CD4-positive, alpha-beta T cell (primary cell): ENCODE measurements around the gene RAB5B. TPM values are rescaled to one million over a fixed set of nuclear protein-coding genes. Genes with fewer than 3 reads are reported as not detected.

ENCODE experiments used
- ATAC-seq: fragments of 200-7000 bp; cut with Tn5 transposase; one replicate; pipeline ENCODE4 v1.10.0; 2022; ENCODE audit warnings: mild to moderate bottlenecking; ENCODE audit not compliant: poor library complexity
- CTCF ChIA-PET: fragments of 350-600 bp; sonication (Branson Sonifier 250); formaldehyde crosslinking; loops from one replicate; lab custom pipeline; 2021; ENCODE audit warnings: antibody characterized with exemption, inconsistent platforms; lab: Charles Lee
- POLR2A ChIA-PET: fragments of 350-600 bp; sonication (Branson Sonifier 250); formaldehyde crosslinking; loops from one replicate; lab custom pipeline; 2021; ENCODE audit warnings: antibody characterized with exemption, inconsistent platforms; lab: Charles Lee
- DNase-seq, 14 experiments: peaks; one replicate each; pipeline ENCODE4 v3.0.0-alpha.2; 2013 to 2020; ENCODE audit warnings: mixed read lengths in 2 of 14
- H3K27ac ChIP-seq, 2 donors: one replicate each; pipeline versions ENCODE4 v1.5.1 to v1.7.0; 2013; ENCODE audit warnings: low read length in 2 of 2, low read depth in 1 of 2, mild to moderate bottlenecking in 1 of 2
- H3K27me3 ChIP-seq, 2 experiments: 1 replicate in 1 of 2; 2 replicates in 1 of 2; pipeline versions ENCODE4 v1.6.1 to v1.7.0; 2013; ENCODE audit warnings: low read length in 2 of 2, control low read depth in 1 of 2, mild to moderate bottlenecking in 1 of 2, moderate library complexity in 1 of 2; ENCODE audit not compliant: insufficient read depth in 2 of 2, control insufficient read depth in 1 of 2
- H3K36me3 ChIP-seq: one replicate; pipeline ENCODE4 v1.6.1; 2013; ENCODE audit warnings: low read length, control low read depth; ENCODE audit not compliant: insufficient read depth
- H3K4me1 ChIP-seq: one replicate; pipeline ENCODE4 v1.6.1; 2013; ENCODE audit warnings: low read length, control low read depth; ENCODE audit not compliant: insufficient read depth
- H3K4me3 ChIP-seq: one replicate; pipeline ENCODE4 v1.5.1; 2013; ENCODE audit warnings: mild to moderate bottlenecking, low read length, moderate library complexity
- H3K9me3 ChIP-seq, 2 experiments: 1 replicate in 1 of 2; 2 replicates in 1 of 2; pipeline versions ENCODE4 v1.6.1 to v1.7.0; 2013; ENCODE audit warnings: low read length in 2 of 2, mild to moderate bottlenecking in 2 of 2, control low read depth in 1 of 2, moderate library complexity in 1 of 2; ENCODE audit not compliant: control insufficient read depth in 1 of 2, insufficient read depth in 1 of 2
- H3K27ac Mint-ChIP-seq: one replicate; pipeline ENCODE4 v1.8.0; 2020; ENCODE audit warnings: mixed read lengths
- H3K27me3 Mint-ChIP-seq: one replicate; pipeline ENCODE4 v1.8.0; 2021; ENCODE audit warnings: mixed read lengths
- H3K36me3 Mint-ChIP-seq: one replicate; pipeline ENCODE4 v1.8.0; 2021; ENCODE audit warnings: low read depth, mixed read lengths
- H3K4me1 Mint-ChIP-seq: one replicate; pipeline ENCODE4 v1.8.0; 2021; ENCODE audit warnings: low read depth, mixed read lengths
- H3K4me3 Mint-ChIP-seq: one replicate; pipeline ENCODE4 v1.8.0; 2020; ENCODE audit warnings: mild to moderate bottlenecking, mixed read lengths
- H3K9me3 Mint-ChIP-seq: one replicate; pipeline ENCODE4 v1.8.0; 2020; ENCODE audit warnings: mixed read lengths
- CTCF ChIP-seq: fragments of 200-600 bp; IDR thresholded peaks from one replicate; pipeline ENCODE4 v1.8.0; 2022; ENCODE audit warnings: antibody characterized with exemption, mild to moderate bottlenecking
- intact Hi-C, 2 experiments: fragments of 100-400 bp; cut with DNase I in 1 of 2; cut with micrococcal nuclease in 1 of 2; formaldehyde crosslinking; loops; one replicate each; pipeline versions ENCODE4 v1.15.1 to v1.9.0; 2023 to 2025; cut with DNase I, micrococcal nuclease
- total RNA-seq, 174 experiments: library from RNA in 2 of 174; stranded (reverse) in 2 of 174; gene quantifications; one replicate each; pipeline ENCODE4 v1.2.3 and lab custom pipeline; 2021 to 2026

RAB5B gene
- total RNA-seq, 2 experiments from 2014 or later = 21.6 to 27.4 TPM

- no peaks in the 10 kb centered on the region for H3K27me3 ChIP-seq
- Mint-ChIP-seq H3K4me1 (no peaks in the 10 kb centered on the region), H3K9me3 (no peaks in the 10 kb centered on the region), H3K27ac (no peak overlapping the region), H3K36me3 (peaks cover 4% of the 10 kb centered on the region), H3K27me3 (no peaks in the 10 kb centered on the region), H3K4me3 (no peak overlapping the region)
- ATAC-seq (no peak), DNase-seq (no peak)
- no peak for TF ChIP-seq CTCF
- CTCF ChIA-PET = interaction anchor here (1.3 kb wide), 1 partner anchor 18 kb away, joined by 3 read pairs; no protein-coding TSS in a partner anchor
- H3K36me3 ChIP-seq = no peaks in the 10 kb centered on the region
- no peaks in the 10 kb centered on the region for H3K4me1 ChIP-seq
- H3K9me3 ChIP-seq = no peaks in the 10 kb centered on the region
- H3K27ac ChIP-seq = no peak overlapping the region
- intact Hi-C loops = no loop called here
- POLR2A ChIA-PET = interaction anchor here (1.1 kb wide), 1 partner anchor 17 kb away, joined by 3 read pairs; no protein-coding TSS in a partner anchor
- H3K4me3 ChIP-seq = no peak overlapping the region
These were observed 39.6 kb downstream of the RAB5B start for GRCh38 chr12:56013482-56013881.

DNA sequence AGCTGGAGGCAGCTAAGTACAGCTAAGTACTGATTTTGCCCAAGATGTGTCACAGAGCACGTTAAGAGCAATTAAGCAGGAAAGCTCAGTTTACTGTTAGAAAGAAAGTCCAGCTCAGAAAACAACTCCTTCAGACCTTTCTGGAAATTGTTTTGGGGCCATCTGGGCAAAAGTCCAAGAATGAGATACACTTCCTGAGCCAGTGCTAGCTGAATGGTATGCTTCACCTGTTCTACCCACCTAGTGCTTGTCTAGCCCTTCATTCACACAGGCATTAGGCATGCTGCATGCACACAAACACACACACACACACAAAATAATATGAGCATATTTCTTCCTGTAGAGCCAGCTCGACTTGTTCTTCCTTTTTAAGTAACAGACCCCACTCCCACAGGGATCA is 40.3 kb downstream of the RAB5B start:
- ChIA-PET CTCF (interaction anchor here (0.9 kb wide), 1 partner anchor 18 kb away, joined by 3 read pairs; no protein-coding TSS in a partner anchor), POLR2A (interaction anchor here (1.1 kb wide), 1 partner anchor 18 kb away, joined by 3 read pairs; no protein-coding TSS in a partner anchor)
- no peak for DNase-seq
- intact Hi-C loops = no loop called here
- Mint-ChIP-seq H3K9me3 (no peaks in the 10 kb centered on the region), H3K4me3 (no peak overlapping the region), H3K4me1 (no peaks in the 10 kb centered on the region), H3K36me3 (peaks cover 5% of the 10 kb centered on the region), H3K27me3 (no peaks in the 10 kb centered on the region), H3K27ac (no peak overlapping the region)
- TF ChIP-seq CTCF = no peak
- Histone ChIP-seq H3K4me1 (no peaks in the 10 kb centered on the region), H3K4me3 (no peak overlapping the region), H3K27me3 (no peaks in the 10 kb centered on the region), H3K9me3 (no peaks in the 10 kb centered on the region), H3K36me3 (no peaks in the 10 kb centered on the region), H3K27ac (no peak overlapping the region)
- no peak for ATAC-seq

GRCh38 chr12:56017181-56017580 is 43.3 kb downstream of the RAB5B start:
- Histone ChIP-seq H3K27me3 (no peaks in the 10 kb centered on the region), H3K4me3 (no peak overlapping the region), H3K9me3 (no peaks in the 10 kb centered on the region), H3K36me3 (no peaks in the 10 kb centered on the region), H3K27ac (no peak overlapping the region), H3K4me1 (peaks cover 25% of the 10 kb centered on the region)
- H3K36me3 Mint-ChIP-seq = peaks cover 5% of the 10 kb centered on the region
- no peak for TF ChIP-seq CTCF
- no peak overlapping the region for H3K4me3 Mint-ChIP-seq
- ChIA-PET CTCF (no interaction called here), POLR2A (interaction anchor here (1.1 kb wide), 1 partner anchor 10 kb away, joined by 3 read pairs; no protein-coding TSS in a partner anchor)
- H3K27ac Mint-ChIP-seq = no peak overlapping the region
- H3K9me3 Mint-ChIP-seq = no peaks in the 10 kb centered on the region
- no peak for ATAC-seq
- peaks cover 21% of the 10 kb centered on the region for H3K4me1 Mint-ChIP-seq
- no peak for DNase-seq
- H3K27me3 Mint-ChIP-seq = no peaks in the 10 kb centered on the region
- intact Hi-C loops = no loop called here
